Ovary (tissue), 9 donors: ENCODE data around the gene ACSS1. TPM values are rescaled to one million over a fixed set of nuclear protein-coding genes. Genes with fewer than 3 reads are reported as not detected.

Experiments
- DNase-seq, 5 donors: peaks; one replicate each; pipeline ENCODE4 v3.0.0-alpha.2; 2019 to 2020
- H3K27ac ChIP-seq, 2 donors: fragments of 200-600 bp; one replicate each; pipeline versions ENCODE4 v1.5.1 to v1.8.0; 2019 to 2022
- H3K27me3 ChIP-seq: fragments of 200-600 bp; one replicate; pipeline ENCODE4 v1.8.0; 2022
- H3K36me3 ChIP-seq: fragments of 200-600 bp; sonication (generic); one replicate; pipeline ENCODE4 v1.5.1; 2019
- H3K4me1 ChIP-seq: one replicate; pipeline ENCODE4 v1.8.1; 2013; ENCODE audit warnings: mild to moderate bottlenecking, moderate library complexity; ENCODE audit not compliant: insufficient read depth
- H3K4me3 ChIP-seq: fragments of 200-600 bp; sonication (generic); one replicate; pipeline ENCODE4 v1.5.1; 2017
- H3K9me3 ChIP-seq, 2 donors: fragments of 200-600 bp in 1 of 2; sonication (generic) in 1 of 2; one replicate each; pipeline versions ENCODE4 v1.5.1 to v1.8.1; 2013 to 2019; ENCODE audit warnings: mild to moderate bottlenecking in 1 of 2, moderate library complexity in 1 of 2
- CTCF ChIP-seq, 3 donors: fragments of 450-650 bp in 2 of 3; fragments of 200-600 bp in 1 of 3; IDR thresholded peaks; one replicate each; pipeline versions ENCODE4 v1.5.1 to v1.8.0; 2016 to 2022; ENCODE audit warnings: antibody characterized with exemption in 3 of 3, mild to moderate bottlenecking in 1 of 3
- EP300 ChIP-seq: sonication (generic); formaldehyde crosslinking; IDR thresholded peaks from one replicate; pipeline ENCODE4 v1.6.1; 2017; ENCODE audit warnings: antibody characterized with exemption
- POLR2A ChIP-seq: fragments of 450-650 bp; IDR thresholded peaks from one replicate; pipeline ENCODE4 v1.6.1; 2017; ENCODE audit warnings: antibody characterized with exemption, mild to moderate bottlenecking, moderate library complexity
- WGBS, 3 donors: extraction: QIAGEN DNeasy Blood & Tissue Kit in 1 of 3; methylation state at CpG; one replicate each; pipeline versions ENCODE4 v1.1.5 to v1.1.7; 2013 to 2017; 5-methylcytosine and 5-hydroxymethylcytosine counted together
- intact Hi-C, 4 donors: fragments of 100-400 bp; cut with DNase I; formaldehyde crosslinking; loops; one replicate each; pipeline versions ENCODE4 v1.11.0 to v1.15.1; 2022 to 2023
- polyA plus RNA-seq, 2 donors: library from polyadenylated mRNA; stranded (reverse); fragments of 200-250 nt in 1 of 2; fragments of 350-450 nt in 1 of 2; fragmentation: Illumina TruSeq in 1 of 2; extraction: RNeasy Lipid Tissue Mini Kit (QIAGEN cat#74804) in 1 of 2; gene quantifications; one replicate each; pipeline ENCODE4 v1.2.3, GENCODE V29; 2013 to 2014
- small RNA-seq: library from RNA; depleted of rRNA; stranded (forward); fragments of <200 nt; gene quantifications from one replicate; pipeline ENCODE3, GENCODE V24; 2016
- total RNA-seq, 7 donors: library from RNA; depleted of rRNA in 2 of 7; stranded (reverse); fragments of >200 nt in 2 of 7; fragmentation: NEBNext Ultra II Directional in 3 of 7; extraction: Animal tissue kit (Norgen Biotek cat#: 25700) in 3 of 7; gene quantifications; one replicate each; pipeline versions ENCODE4 v1.1.0 to v1.2.4, GENCODE V29; 2016 to 2023
- donor health status: DM: no; HTN: no; CAD: no; lungs with moderate emphysema.
- donor health status: DM: no; HTN: no; CAD: no.
- donor health status: Bipolar disorder and iron deficiency.
- donor health status: DM: yes; HTN: yes; CAD: no.
- donor health status: DM: no; HTN: no; CAD: no.
- donor health status: DM: yes; HTN: yes; CAD: no.

The ACSS1 gene
- total and polyA plus RNA-seq, 9 donors = 13.1 to 37.0 (median 29.0) TPM

- Histone ChIP-seq H3K36me3 (no peaks in the 10 kb centered on the region), H3K9me3 (no peaks in the 10 kb centered on the region), H3K4me1 (no peaks in the 10 kb centered on the region), H3K4me3 (no peak overlapping the region), H3K27me3 (no peaks in the 10 kb centered on the region), H3K27ac (no peak overlapping the region)
- TF ChIP-seq CTCF (IDR thresholded peaks at IDR 0.05) (no peak), POLR2A (no peak), EP300 (no peak)
- 75 to 79% (median 78%) methylated on average over 20 of the region's 20 CpGs for WGBS, 3 donors
- peak in 1 of 5 donors; percentile 2 for DNase-seq
- intact Hi-C loops = no loop called here
These were observed 99.2 kb downstream of the ACSS1 start for GRCh38 chr20:24958506-24959385.

- Histone ChIP-seq H3K4me1 (no peaks in the 10 kb centered on the region), H3K4me3 (no peak overlapping the region), H3K36me3 (no peaks in the 10 kb centered on the region), H3K27me3 (no peaks in the 10 kb centered on the region), H3K27ac (no peak overlapping the region), H3K9me3 (no peaks in the 10 kb centered on the region)
- intact Hi-C loops = no loop called here
- TF ChIP-seq EP300 (no peak), POLR2A (no peak), CTCF (IDR thresholded peaks at IDR 0.05) (no peak)
- DNase-seq = peak in 1 of 5 donors; percentile 1
- WGBS, 3 donors = 87 to 93% (median 92%) methylated on average over 18 of the region's 18 CpGs
These were observed 100.5 kb downstream of the ACSS1 start for GRCh38 chr20:24957326-24958016.

Small RNA genes within 50 kb of the gene (small RNA-seq; reads per million reads assigned to genes)
- gene RNU6-1257P = not detected

Other genes with a start within 250 kb of the ACSS1 start
- gene CST7, start 108.9 kb downstream of the ACSS1 start, total RNA-seq = 1 to 10 TPM in 3 of 7 donors, under 1 TPM in 3, not detected in 1; 0.48 to 1.2 (median 0.90) TPM
- 1 to 10 TPM; 1.1 to 5.9 TPM for gene CST7, start 108.9 kb downstream of the ACSS1 start, polyA plus RNA-seq
- 10 to 100 TPM; 23.5 to 59.0 (median 45.3) TPM for gene APMAP, start 65.4 kb downstream of the ACSS1 start, total RNA-seq
- gene APMAP, start 65.4 kb downstream of the ACSS1 start, polyA plus RNA-seq = 100 to 1,000 TPM in 1 of 2 donors, 10 to 100 TPM in 1; 46.0 to 103 TPM
- 1 to 10 TPM in 2 of 7 donors, under 1 TPM in 3, not detected in 2; 0.13 to 1.4 (median 0.96) TPM for gene VSX1, start 24.0 kb upstream of the ACSS1 start, total RNA-seq
- under 1 TPM; 0.11 to 0.75 TPM for gene VSX1, start 24.0 kb upstream of the ACSS1 start, polyA plus RNA-seq
- 10 to 100 TPM; 34.9 to 73.8 (median 66.5) TPM for gene ENTPD6, start 137.6 kb upstream of the ACSS1 start, total RNA-seq
- 10 to 100 TPM; 38.7 to 47.1 TPM for gene ENTPD6, start 137.6 kb upstream of the ACSS1 start, polyA plus RNA-seq
- 10 to 100 TPM; 24.2 to 54.2 (median 52.2) TPM for gene PYGB, start 189.9 kb upstream of the ACSS1 start, total RNA-seq
- gene PYGB, start 189.9 kb upstream of the ACSS1 start, polyA plus RNA-seq = 10 to 100 TPM; 23.1 to 27.3 TPM